HepG2 (cell line): Measurements from ENCODE around the gene PKD1L1. TPM values are rescaled to one million over a fixed set of nuclear protein-coding genes. Genes with fewer than 3 reads are reported as not detected.
"Not testable (repeated sequence)": the region's sequence is repeated elsewhere in the genome, so short reads cannot be mapped to it uniquely, and the experiment has no call there.

ENCODE experiments used
- ATAC-seq: fragments of 200-7000 bp; cut with Tn5 transposase; 3 replicates; pipeline ENCODE4 v1.9.1; 2020; ENCODE audit warnings: mild to moderate bottlenecking, moderate library complexity
- BruUV-seq: library from RNA; stranded (reverse); fragments of 400-500 nt; replicated peaks from 2 replicates; lab custom pipeline; 2021; lab: Mats Ljungman, UMichigan
- CTCF ChIA-PET: fragments of 300-600 bp; formaldehyde crosslinking; extraction: SDS; loops from one replicate; lab custom pipeline; 2021; ENCODE audit warnings: low total read pairs, inconsistent platforms, low intra/inter-chr PET ratio; lab: Yijun Ruan, JAX
- POLR2A ChIA-PET: fragments of 350-600 bp; sonication (Branson Sonifier 250); formaldehyde crosslinking; loops from one replicate; lab custom pipeline; 2020; ENCODE audit warnings: antibody characterized with exemption, inconsistent platforms; lab: Yijun Ruan, JAX
- DNase-seq: peaks from one replicate; pipeline ENCODE4 v3.0.0-alpha.2; 2015; ENCODE audit warnings: low spot score
- FAIRE-seq: peaks from 3 replicates; lab custom pipeline; 2011; peaks lifted over from hg19 to GRCh38; lab: Jason Lieb, UNC
- H2AFZ ChIP-seq: one replicate; pipeline ENCODE4 v1.6.1; 2011; ENCODE audit warnings: low read length, inconsistent platforms
- H3K27ac ChIP-seq: fragments of 300-600 bp; 3 replicates; pipeline ENCODE4 v1.8.0; 2011; ENCODE audit warnings: mixed run types, mild to moderate bottlenecking, mixed read lengths, low read length, inconsistent platforms; ENCODE audit not compliant: insufficient read depth; ENCODE audit errors: extremely low read length
- H3K27me3 ChIP-seq, 2 experiments: fragments of 200-600 bp in 1 of 2; 2 replicates in 1 of 2; 3 replicates in 1 of 2; pipeline versions ENCODE4 v1.6.0 to v1.8.0; 2011; ENCODE audit warnings: low read length in 2 of 2, mild to moderate bottlenecking in 2 of 2, moderate library complexity in 2 of 2, inconsistent platforms in 1 of 2; ENCODE audit not compliant: insufficient read depth in 2 of 2, control insufficient read depth in 1 of 2
- H3K36me3 ChIP-seq, 2 experiments: fragments of 200-600 bp in 1 of 2; replicated peaks in 1 of 2; 2 replicates in 1 of 2; 3 replicates in 1 of 2; pipeline versions ENCODE4 v1.5.1 to v1.8.0; 2011; ENCODE audit warnings: low read length in 2 of 2, inconsistent platforms in 1 of 2; ENCODE audit not compliant: insufficient read depth in 2 of 2, control insufficient read depth in 1 of 2
- H3K4me1 ChIP-seq: 2 replicates; pipeline ENCODE4 v1.5.1; 2012; ENCODE audit warnings: low read length, inconsistent platforms; ENCODE audit not compliant: insufficient read depth
- H3K4me2 ChIP-seq: 2 replicates; pipeline ENCODE4 v1.6.0; 2011; ENCODE audit warnings: low read depth, low read length, inconsistent platforms
- H3K4me3 ChIP-seq, 3 experiments: fragments of 200-600 bp in 1 of 3; sonication (generic), shearing (Covaris generic) in 1 of 3; replicated peaks in 1 of 3; 2 replicates each; pipeline ENCODE4 v1.5.1; 2011 to 2016; ENCODE audit warnings: low read length in 3 of 3, inconsistent platforms in 2 of 3, low read depth in 2 of 3, mild to moderate bottlenecking in 2 of 3, control low read depth in 1 of 3, mixed read lengths in 1 of 3; ENCODE audit not compliant: insufficient read depth in 1 of 3
- H3K79me2 ChIP-seq: one replicate; pipeline ENCODE4 v1.6.1; 2011; ENCODE audit warnings: low read length, inconsistent platforms; ENCODE audit not compliant: insufficient read depth
- H3K9ac ChIP-seq: 2 replicates; pipeline ENCODE4 v1.6.0; 2011; ENCODE audit warnings: mild to moderate bottlenecking, low read depth, low read length, inconsistent platforms; ENCODE audit not compliant: insufficient read depth
- H3K9me3 ChIP-seq: 2 replicates; pipeline ENCODE4 v1.5.1; 2012; ENCODE audit warnings: mild to moderate bottlenecking, low read length
- H4K20me1 ChIP-seq: 2 replicates; pipeline ENCODE4 v1.6.0; 2011; ENCODE audit warnings: inconsistent platforms, mild to moderate bottlenecking, low read length, moderate library complexity; ENCODE audit not compliant: insufficient read depth
- BCL6 ChIP-seq: IDR thresholded peaks from 2 replicates; pipeline ENCODE4 v1.6.1; 2016; ENCODE audit warnings: missing genetic modification reagents, missing compliant biosample characterization
- SOX6 ChIP-seq, 2 experiments: fragments of 450-650 bp in 1 of 2; sonication (generic) in 1 of 2; formaldehyde crosslinking in 1 of 2; IDR thresholded peaks; 2 replicates each; pipeline versions ENCODE4 v1.4.0 to v1.6.1; 2017 to 2020; ENCODE audit warnings: antibody characterized with exemption in 1 of 2, mild to moderate bottlenecking in 1 of 2, missing genetic modification reagents in 1 of 2
- ZNF652 ChIP-seq: IDR thresholded peaks from 2 replicates; pipeline ENCODE4 v1.6.1; 2016; ENCODE audit warnings: low read depth, borderline replicate concordance
- WGBS: methylation state at CpG from one replicate; pipeline ENCODE4 v1.1.6; 2017; ENCODE audit warnings: low lambda C conversion rate; 5-methylcytosine and 5-hydroxymethylcytosine counted together
- in situ Hi-C: cut with HindIII; loops from 2 replicates; pipeline ENCODE4 v1.10.0; 2017; ENCODE audit warnings: low pct_unique_long_range_greater_than_20kb; ENCODE audit not compliant: extremely low pct_ligation_motif_present
- intact Hi-C: fragments of 100-400 bp; cut with micrococcal nuclease; formaldehyde crosslinking; loops from one replicate; pipeline ENCODE4 v1.10.0; 2022; ENCODE audit not compliant: unreplicated experiment
- polyA plus RNA-seq, 8 experiments: library from polyadenylated mRNA; depleted of rRNA in 3 of 8; stranded (reverse) in 7 of 8; unstranded in 1 of 8; fragments of >200 nt; fragmentation: Illumina TruSeq in 4 of 8; extraction: Trizol in 4 of 8; gene quantifications; 2 replicates each; pipeline versions ENCODE4 v1.2.1 to v1.2.3, GENCODE V29; 2011 to 2016; ENCODE audit warnings: low read depth in 4 of 8, missing spikeins in 1 of 8, mixed read lengths in 1 of 8; ENCODE audit not compliant: insufficient read depth in 1 of 8
- total RNA-seq, 5 experiments: library from RNA; depleted of rRNA; stranded (reverse); fragments of >200 nt; fragmentation: Illumina TruSeq; extraction: Trizol; gene quantifications; 2 replicates each; pipeline ENCODE4 v1.2.3, GENCODE V29; 2016; ENCODE audit warnings: low read depth in 1 of 5

The PKD1L1 gene
- total and polyA plus RNA-seq, 2 of the 13 experiments (the other 11 are each of a cell fraction or from before 2014, with no cell fraction given): 0.01 TPM; not detected in 1

DNA sequence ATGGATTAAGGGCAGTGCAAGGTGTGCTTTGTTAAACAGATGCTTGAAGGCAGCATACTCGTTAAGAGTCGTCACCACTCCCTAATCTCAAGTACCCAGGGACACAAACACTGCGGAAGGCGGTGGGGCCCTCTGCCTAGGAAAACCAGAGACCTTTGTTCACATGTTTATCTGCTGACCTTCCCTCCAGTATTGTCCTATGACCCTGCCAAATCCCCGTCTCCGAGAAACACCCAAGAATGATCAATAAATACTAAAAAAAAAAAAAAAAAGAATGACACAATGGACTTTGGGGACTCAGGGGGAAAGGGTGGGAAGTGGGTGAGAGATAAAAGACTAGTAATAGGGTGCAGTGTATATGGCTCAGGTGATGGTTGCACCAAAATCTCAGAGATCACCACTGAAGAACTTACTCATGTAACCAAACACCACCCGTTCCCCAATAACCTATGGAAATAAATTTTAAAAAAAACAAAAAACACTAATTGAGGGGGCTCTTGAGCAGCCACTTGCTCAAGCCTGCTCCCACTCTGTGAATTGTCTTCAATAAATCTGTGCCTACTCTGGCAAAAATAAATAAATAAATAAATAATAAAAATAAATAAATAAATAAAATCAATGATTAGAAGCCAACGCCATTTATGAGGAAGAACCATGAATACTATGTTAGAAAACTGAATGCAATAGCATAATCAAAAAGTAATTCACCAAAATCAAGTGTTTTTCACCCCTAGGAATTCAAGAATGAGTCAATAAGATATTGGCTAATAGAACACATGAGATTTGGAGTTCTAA lies 25.0 kb downstream of the PKD1L1 start:
- CTCF ChIA-PET; DNase-seq; H3K79me2 ChIP-seq; H3K27me3 ChIP-seq; BruUV-seq; ATAC-seq; FAIRE-seq; H3K9ac ChIP-seq; H3K4me3 ChIP-seq; in situ Hi-C loops; H4K20me1 ChIP-seq; H3K4me1 ChIP-seq; intact Hi-C loops; TF ChIP-seq SOX6 (IDR thresholded peaks at IDR 0.05): not testable (repeated sequence)
- WGBS: 15% methylated on average over 8 of the region's 8 CpGs
- TF ChIP-seq SOX6 (CRISPR knock-in tag; IDR thresholded peaks at IDR 0.05): peak; percentile 50; the same call in 1 of the 2 replicates
- TF ChIP-seq ZNF652: peak; percentile 37; the same call in 1 of the 2 replicates
- peak; percentile 59 for TF ChIP-seq BCL6
- TF ChIP-seq, all 625 proteins: peak for 3; not testable (repeated sequence) for 622
- H3K4me2 ChIP-seq, H3K36me3 ChIP-seq, H3K9me3 ChIP-seq, H3K27ac ChIP-seq, H2AFZ ChIP-seq, POLR2A ChIA-PET: not testable (repeated sequence)

DNA sequence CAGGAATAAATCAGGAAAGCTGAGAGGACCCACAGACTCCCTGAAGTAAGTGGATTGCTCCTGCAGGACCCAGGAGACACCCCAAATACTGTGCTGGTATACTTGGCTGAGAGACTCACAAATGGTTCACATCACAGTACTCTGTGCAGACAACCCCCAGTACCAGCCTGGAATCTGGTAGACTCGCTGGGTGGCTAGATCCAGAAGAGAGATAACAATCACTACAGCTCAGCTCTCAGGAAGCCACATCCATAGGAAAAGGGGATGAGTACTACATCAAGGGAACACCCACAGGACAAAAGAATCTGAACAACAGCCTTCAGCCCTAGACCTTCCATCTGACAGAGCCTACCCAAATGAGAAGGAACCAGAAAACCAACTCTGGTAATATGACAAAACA lies 31.8 kb downstream of the PKD1L1 start:
- DNase-seq, intact Hi-C loops, in situ Hi-C loops, H3K9me3 ChIP-seq, H3K27me3 ChIP-seq, FAIRE-seq, H3K4me3 ChIP-seq, ATAC-seq, H3K27ac ChIP-seq, H2AFZ ChIP-seq, H3K4me2 ChIP-seq, H3K4me1 ChIP-seq, H3K36me3 ChIP-seq, H3K79me2 ChIP-seq, BruUV-seq, POLR2A ChIA-PET, H4K20me1 ChIP-seq, CTCF ChIA-PET, H3K9ac ChIP-seq: not testable (repeated sequence)
- 13% methylated on average over 1 of the region's 1 CpG for WGBS
